Hepatocyte (in vitro differentiated cells): ENCODE results near the gene NTHL1. TPM values are rescaled to one million over a fixed set of nuclear protein-coding genes. Genes with fewer than 3 reads are reported as not detected.

Experiments
- DNase-seq: peaks from one replicate; pipeline ENCODE4 v3.0.0-alpha.2; 2016; ENCODE audit warnings: low spot score
- H2AFZ ChIP-seq: fragments of 200-600 bp; sonication (generic); 2 replicates; pipeline ENCODE4 v1.6.0; 2016; ENCODE audit warnings: antibody characterized with exemption, mild to moderate bottlenecking
- H3K27ac ChIP-seq: fragments of 200-600 bp; sonication (generic); 2 replicates; pipeline ENCODE4 v1.5.1; 2016; ENCODE audit warnings: mild to moderate bottlenecking
- H3K27me3 ChIP-seq: fragments of 200-600 bp; sonication (generic); 2 replicates; pipeline ENCODE4 v1.6.1; 2016
- H3K36me3 ChIP-seq: fragments of 200-600 bp; sonication (generic); replicated peaks from 2 replicates; pipeline ENCODE4 v1.5.1; 2016; ENCODE audit warnings: low read depth; ENCODE audit not compliant: insufficient read depth
- H3K4me1 ChIP-seq: fragments of 200-600 bp; sonication (generic); 2 replicates; pipeline ENCODE4 v1.5.1; 2016; ENCODE audit warnings: mild to moderate bottlenecking, moderate library complexity; ENCODE audit not compliant: insufficient read depth
- H3K4me2 ChIP-seq: fragments of 200-600 bp; sonication (generic); 2 replicates; pipeline ENCODE4 v1.6.0; 2016
- H3K4me3 ChIP-seq: fragments of 200-600 bp; sonication (generic); 2 replicates; pipeline ENCODE4 v1.5.1; 2016; ENCODE audit warnings: mild to moderate bottlenecking
- H3K79me2 ChIP-seq: fragments of 200-600 bp; sonication (generic); 2 replicates; pipeline ENCODE4 v1.6.0; 2017; ENCODE audit warnings: mild to moderate bottlenecking
- H3K9me2 ChIP-seq: fragments of 200-600 bp; sonication (generic); replicated peaks from 2 replicates; pipeline ENCODE4 v1.6.0; 2017; ENCODE audit warnings: mild to moderate bottlenecking; ENCODE audit not compliant: insufficient read depth
- H3K9me3 ChIP-seq: fragments of 200-600 bp; sonication (generic); 2 replicates; pipeline ENCODE4 v1.5.1; 2016; ENCODE audit warnings: low read depth, mild to moderate bottlenecking
- H4K20me1 ChIP-seq: fragments of 200-600 bp; sonication (generic); 2 replicates; pipeline ENCODE4 v1.6.0; 2016; ENCODE audit warnings: mild to moderate bottlenecking; ENCODE audit not compliant: insufficient read depth, poor library complexity, severe bottlenecking
- CTCF ChIP-seq: fragments of 200-600 bp; sonication (generic); IDR thresholded peaks from 2 replicates; pipeline ENCODE4 v1.5.1; 2016; ENCODE audit warnings: antibody characterized with exemption, mild to moderate bottlenecking; ENCODE audit not compliant: poor library complexity
- EZH2 ChIP-seq: fragments of 200-600 bp; sonication (generic); IDR thresholded peaks from 2 replicates; pipeline ENCODE4 v1.6.1; 2016; ENCODE audit warnings: antibody characterized with exemption, mild to moderate bottlenecking, borderline replicate concordance
- EZH2phosphoT487 ChIP-seq: fragments of 200-600 bp; sonication (generic); IDR thresholded peaks from one replicate; pipeline ENCODE4 v1.6.1; 2018; ENCODE audit warnings: antibody characterized with exemption, mild to moderate bottlenecking, low read depth, moderate library complexity; ENCODE audit not compliant: unreplicated experiment, severe bottlenecking
- WGBS: methylation state at CpG from one replicate; pipeline ENCODE4 v1.1.6; 2016; ENCODE audit warnings: low lambda C conversion rate; ENCODE audit errors: missing lambda C conversion rate; 5-methylcytosine and 5-hydroxymethylcytosine counted together
- polyA plus RNA-seq: library from polyadenylated mRNA; unstranded; fragments of >200 nt; fragmentation: Nextera tagmentation; extraction: Ambion mirVana; gene quantifications from 2 replicates; pipeline ENCODE4 v1.2.1, GENCODE V29; 2016
- total RNA-seq: library from RNA; depleted of rRNA; stranded (reverse); fragments of >200 nt; gene quantifications from 2 replicates; pipeline ENCODE4 v1.2.3, GENCODE V29; 2014

The NTHL1 gene
- total and polyA plus RNA-seq, 2 experiments from 2014 or later = 19.6 to 28.5 TPM

GRCh38 chr16:2032285-2033056 lies 15.2 kb downstream of the NTHL1 start:
- H3K4me2 ChIP-seq = no peak overlapping the region
- peaks cover 5% of the 10 kb centered on the region for H4K20me1 ChIP-seq
- H3K27me3 ChIP-seq = no peaks in the 10 kb centered on the region
- no peak overlapping the region for H3K4me3 ChIP-seq
- no peaks in the 10 kb centered on the region for H3K9me2 ChIP-seq
- H3K9me3 ChIP-seq = no peaks in the 10 kb centered on the region
- peaks cover 25% of the 10 kb centered on the region for H3K79me2 ChIP-seq
- H2AFZ ChIP-seq = no peak overlapping the region
- H3K36me3 ChIP-seq = no peaks in the 10 kb centered on the region
- peaks cover 55% of the 10 kb centered on the region for H3K4me1 ChIP-seq
- 91% methylated on average over 15 of the region's 15 CpGs for WGBS
- peak overlapping the region; percentile 90 for H3K27ac ChIP-seq
- DNase-seq = no peak
- TF ChIP-seq EZH2 (no peak), CTCF (no peak), EZH2phosphoT487 (no peak)

GRCh38 chr16:2031081-2031577 lies 16.5 kb downstream of the NTHL1 start:
- peaks cover 26% of the 10 kb centered on the region for H3K79me2 ChIP-seq
- no peaks in the 10 kb centered on the region for H3K9me3 ChIP-seq
- no peaks in the 10 kb centered on the region for H3K27me3 ChIP-seq
- H3K4me3 ChIP-seq = no peak overlapping the region
- peaks cover 51% of the 10 kb centered on the region for H3K4me1 ChIP-seq
- WGBS = 89% methylated on average over 11 of the region's 11 CpGs
- H3K9me2 ChIP-seq = no peaks in the 10 kb centered on the region
- H2AFZ ChIP-seq = no peak overlapping the region
- no peak for DNase-seq
- H3K27ac ChIP-seq = no peak overlapping the region
- TF ChIP-seq CTCF = no peak
- H3K36me3 ChIP-seq = no peaks in the 10 kb centered on the region
- peaks cover 8% of the 10 kb centered on the region for H4K20me1 ChIP-seq
- H3K4me2 ChIP-seq = no peak overlapping the region

GRCh38 chr16:2030036-2030435 lies 17.6 kb downstream of the NTHL1 start:
- H3K27ac ChIP-seq = no peak overlapping the region
- 90% methylated on average over 11 of the region's 11 CpGs for WGBS
- H3K4me3 ChIP-seq = no peak overlapping the region
- no peak for TF ChIP-seq EZH2phosphoT487
- H3K27me3 ChIP-seq = no peaks in the 10 kb centered on the region
- H3K9me2 ChIP-seq = no peaks in the 10 kb centered on the region
- no peak for DNase-seq
- H3K79me2 ChIP-seq = peaks cover 26% of the 10 kb centered on the region
- peaks cover 40% of the 10 kb centered on the region for H3K4me1 ChIP-seq
- H4K20me1 ChIP-seq = peaks cover 8% of the 10 kb centered on the region
- no peaks in the 10 kb centered on the region for H3K36me3 ChIP-seq
- H3K4me2 ChIP-seq = no peak overlapping the region
- H3K9me3 ChIP-seq = no peaks in the 10 kb centered on the region
- H2AFZ ChIP-seq = no peak overlapping the region

DNA sequence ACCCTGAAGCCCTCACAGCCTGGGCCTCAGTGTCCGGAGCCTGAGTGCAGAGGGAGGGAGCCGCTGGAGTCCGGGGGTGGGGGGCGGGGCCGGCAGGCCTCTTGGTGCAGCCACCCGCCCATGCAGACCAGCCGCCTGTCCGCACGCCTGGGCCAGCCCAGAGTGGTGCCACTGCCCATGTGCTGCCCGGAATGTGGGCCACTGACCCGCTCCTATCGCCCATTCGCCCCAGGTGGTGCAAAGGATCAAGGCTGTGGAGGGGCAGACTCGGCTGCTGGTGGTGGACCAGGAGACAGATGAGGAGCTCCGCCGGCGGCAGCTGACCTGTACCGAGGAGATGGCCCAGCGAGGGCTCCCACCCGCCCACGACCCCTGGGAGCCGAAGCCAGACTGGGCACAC lies 18.3 kb downstream of the NTHL1 start:
- Histone ChIP-seq H3K4me3 (no peak overlapping the region), H3K4me1 (peaks cover 35% of the 10 kb centered on the region), H4K20me1 (peaks cover 8% of the 10 kb centered on the region), H3K79me2 (peaks cover 26% of the 10 kb centered on the region), H2AFZ (no peak overlapping the region), H3K9me2 (no peaks in the 10 kb centered on the region), H3K36me3 (no peaks in the 10 kb centered on the region), H3K9me3 (no peaks in the 10 kb centered on the region), H3K27ac (no peak overlapping the region), H3K4me2 (no peak overlapping the region), H3K27me3 (no peaks in the 10 kb centered on the region)
- 81% methylated on average over 11 of the region's 22 CpGs for WGBS
- TF ChIP-seq CTCF (no peak), EZH2 (no peak), EZH2phosphoT487 (no peak)
- DNase-seq = no peak
